ENCODE data around the gene KCTD11. TPM values are rescaled to one million over a fixed set of nuclear protein-coding genes. Genes with fewer than 3 reads are reported as not detected.
A peak's percentile ranks its signal among the peaks of the same experiment; 100 is the strongest.

The KCTD11 gene
- total and polyA plus RNA-seq, 10 of the 15 experiments (the other 5 are each of a cell fraction or from before 2014, with no cell fraction given) = 0.05 to 7.3 (median 2.9) TPM

DNA sequence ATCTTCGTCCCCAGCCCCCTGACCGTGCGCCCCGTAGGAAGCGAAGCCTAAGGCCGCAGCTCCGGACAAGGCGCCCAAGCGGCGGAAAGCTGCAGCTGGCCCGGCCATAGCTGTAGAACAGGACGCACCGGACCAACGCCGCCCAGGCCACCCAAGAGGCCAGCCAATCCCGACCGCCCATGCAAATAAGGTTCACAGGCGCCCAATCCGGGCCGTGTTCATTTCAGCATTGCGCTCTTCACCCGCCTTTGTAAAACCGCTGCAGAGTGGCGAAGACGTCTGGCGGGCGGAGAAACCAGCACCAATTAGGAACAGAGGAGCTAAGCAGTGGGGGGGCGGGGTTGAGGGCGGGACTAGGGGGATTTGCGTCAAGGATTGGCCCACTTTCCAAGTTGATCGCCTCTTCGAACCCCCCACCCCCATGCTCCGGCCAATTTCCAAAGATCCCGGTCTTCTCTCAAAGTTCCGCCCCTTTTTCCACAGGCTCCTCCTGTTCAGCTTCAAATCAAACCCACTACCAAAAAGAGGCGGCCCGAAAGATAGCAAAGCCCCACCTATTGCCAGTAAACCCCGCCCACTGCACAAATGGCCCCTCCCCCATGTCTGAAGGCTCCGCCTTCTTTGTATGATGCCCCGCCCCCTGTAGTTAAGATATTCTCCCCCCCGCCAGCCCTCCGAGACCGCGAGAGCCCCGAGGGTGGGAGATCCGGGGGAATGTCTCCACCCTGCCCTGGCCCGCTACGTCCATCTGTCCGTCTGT lies 52.2 kb downstream of the KCTD11 start, which contains the start of gene TMEM256 (continued):
- TF ChIP-seq, protein P1, sequence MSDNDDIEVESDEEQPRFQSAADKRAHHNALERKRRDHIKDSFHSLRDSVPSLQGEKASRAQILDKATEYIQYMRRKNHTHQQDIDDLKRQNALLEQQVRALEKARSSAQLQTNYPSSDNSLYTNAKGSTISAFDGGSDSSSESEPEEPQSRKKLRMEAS (IDR thresholded peaks at IDR 0.05; ENCODE audit: low read depth, low read length) = no peak
- TF ChIP-seq KLF5 (IDR thresholded peaks at IDR 0.05; ENCODE audit: partially characterized antibody) = no peak
- no peak for TF ChIP-seq MEF2B (IDR thresholded peaks at IDR 0.05; ENCODE audit: partially characterized antibody, poor library complexity, severe bottlenecking)
- TF ChIP-seq EP300 (IDR thresholded peaks at IDR 0.05; ENCODE audit: borderline replicate concordance in 1 of 2, control insufficient read depth in 1 of 2, low read depth in 2 of 2, low read length in 2 of 2) = no peak
- TF ChIP-seq, protein P2, sequence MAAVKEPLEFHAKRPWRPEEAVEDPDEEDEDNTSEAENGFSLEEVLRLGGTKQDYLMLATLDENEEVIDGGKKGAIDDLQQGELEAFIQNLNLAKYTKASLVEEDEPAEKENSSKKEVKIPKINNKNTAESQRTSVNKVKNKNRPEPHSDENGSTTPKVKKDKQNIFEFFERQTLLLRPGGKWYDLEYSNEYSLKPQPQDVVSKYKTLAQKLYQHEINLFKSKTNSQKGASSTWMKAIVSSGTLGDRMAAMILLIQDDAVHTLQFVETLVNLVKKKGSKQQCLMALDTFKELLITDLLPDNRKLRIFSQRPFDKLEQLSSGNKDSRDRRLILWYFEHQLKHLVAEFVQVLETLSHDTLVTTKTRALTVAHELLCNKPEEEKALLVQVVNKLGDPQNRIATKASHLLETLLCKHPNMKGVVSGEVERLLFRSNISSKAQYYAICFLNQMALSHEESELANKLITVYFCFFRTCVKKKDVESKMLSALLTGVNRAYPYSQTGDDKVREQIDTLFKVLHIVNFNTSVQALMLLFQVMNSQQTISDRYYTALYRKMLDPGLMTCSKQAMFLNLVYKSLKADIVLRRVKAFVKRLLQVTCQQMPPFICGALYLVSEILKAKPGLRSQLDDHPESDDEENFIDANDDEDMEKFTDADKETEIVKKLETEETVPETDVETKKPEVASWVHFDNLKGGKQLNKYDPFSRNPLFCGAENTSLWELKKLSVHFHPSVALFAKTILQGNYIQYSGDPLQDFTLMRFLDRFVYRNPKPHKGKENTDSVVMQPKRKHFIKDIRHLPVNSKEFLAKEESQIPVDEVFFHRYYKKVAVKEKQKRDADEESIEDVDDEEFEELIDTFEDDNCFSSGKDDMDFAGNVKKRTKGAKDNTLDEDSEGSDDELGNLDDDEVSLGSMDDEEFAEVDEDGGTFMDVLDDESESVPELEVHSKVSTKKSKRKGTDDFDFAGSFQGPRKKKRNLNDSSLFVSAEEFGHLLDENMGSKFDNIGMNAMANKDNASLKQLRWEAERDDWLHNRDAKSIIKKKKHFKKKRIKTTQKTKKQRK (IDR thresholded peaks at IDR 0.05; ENCODE audit: low read depth, low read length) = no peak
- no peak for TF ChIP-seq TARDBP (IDR thresholded peaks at IDR 0.05; ENCODE audit: borderline replicate concordance)
- peak; percentile 66; the same call in 1 of the 2 replicates for TF ChIP-seq HDGF (IDR thresholded peaks at IDR 0.05)
- TF ChIP-seq, protein P3, sequence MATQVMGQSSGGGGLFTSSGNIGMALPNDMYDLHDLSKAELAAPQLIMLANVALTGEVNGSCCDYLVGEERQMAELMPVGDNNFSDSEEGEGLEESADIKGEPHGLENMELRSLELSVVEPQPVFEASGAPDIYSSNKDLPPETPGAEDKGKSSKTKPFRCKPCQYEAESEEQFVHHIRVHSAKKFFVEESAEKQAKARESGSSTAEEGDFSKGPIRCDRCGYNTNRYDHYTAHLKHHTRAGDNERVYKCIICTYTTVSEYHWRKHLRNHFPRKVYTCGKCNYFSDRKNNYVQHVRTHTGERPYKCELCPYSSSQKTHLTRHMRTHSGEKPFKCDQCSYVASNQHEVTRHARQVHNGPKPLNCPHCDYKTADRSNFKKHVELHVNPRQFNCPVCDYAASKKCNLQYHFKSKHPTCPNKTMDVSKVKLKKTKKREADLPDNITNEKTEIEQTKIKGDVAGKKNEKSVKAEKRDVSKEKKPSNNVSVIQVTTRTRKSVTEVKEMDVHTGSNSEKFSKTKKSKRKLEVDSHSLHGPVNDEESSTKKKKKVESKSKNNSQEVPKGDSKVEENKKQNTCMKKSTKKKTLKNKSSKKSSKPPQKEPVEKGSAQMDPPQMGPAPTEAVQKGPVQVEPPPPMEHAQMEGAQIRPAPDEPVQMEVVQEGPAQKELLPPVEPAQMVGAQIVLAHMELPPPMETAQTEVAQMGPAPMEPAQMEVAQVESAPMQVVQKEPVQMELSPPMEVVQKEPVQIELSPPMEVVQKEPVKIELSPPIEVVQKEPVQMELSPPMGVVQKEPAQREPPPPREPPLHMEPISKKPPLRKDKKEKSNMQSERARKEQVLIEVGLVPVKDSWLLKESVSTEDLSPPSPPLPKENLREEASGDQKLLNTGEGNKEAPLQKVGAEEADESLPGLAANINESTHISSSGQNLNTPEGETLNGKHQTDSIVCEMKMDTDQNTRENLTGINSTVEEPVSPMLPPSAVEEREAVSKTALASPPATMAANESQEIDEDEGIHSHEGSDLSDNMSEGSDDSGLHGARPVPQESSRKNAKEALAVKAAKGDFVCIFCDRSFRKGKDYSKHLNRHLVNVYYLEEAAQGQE (IDR thresholded peaks at IDR 0.05; ENCODE audit: low read depth, low read length) = no peak
- TF ChIP-seq, protein P4, sequence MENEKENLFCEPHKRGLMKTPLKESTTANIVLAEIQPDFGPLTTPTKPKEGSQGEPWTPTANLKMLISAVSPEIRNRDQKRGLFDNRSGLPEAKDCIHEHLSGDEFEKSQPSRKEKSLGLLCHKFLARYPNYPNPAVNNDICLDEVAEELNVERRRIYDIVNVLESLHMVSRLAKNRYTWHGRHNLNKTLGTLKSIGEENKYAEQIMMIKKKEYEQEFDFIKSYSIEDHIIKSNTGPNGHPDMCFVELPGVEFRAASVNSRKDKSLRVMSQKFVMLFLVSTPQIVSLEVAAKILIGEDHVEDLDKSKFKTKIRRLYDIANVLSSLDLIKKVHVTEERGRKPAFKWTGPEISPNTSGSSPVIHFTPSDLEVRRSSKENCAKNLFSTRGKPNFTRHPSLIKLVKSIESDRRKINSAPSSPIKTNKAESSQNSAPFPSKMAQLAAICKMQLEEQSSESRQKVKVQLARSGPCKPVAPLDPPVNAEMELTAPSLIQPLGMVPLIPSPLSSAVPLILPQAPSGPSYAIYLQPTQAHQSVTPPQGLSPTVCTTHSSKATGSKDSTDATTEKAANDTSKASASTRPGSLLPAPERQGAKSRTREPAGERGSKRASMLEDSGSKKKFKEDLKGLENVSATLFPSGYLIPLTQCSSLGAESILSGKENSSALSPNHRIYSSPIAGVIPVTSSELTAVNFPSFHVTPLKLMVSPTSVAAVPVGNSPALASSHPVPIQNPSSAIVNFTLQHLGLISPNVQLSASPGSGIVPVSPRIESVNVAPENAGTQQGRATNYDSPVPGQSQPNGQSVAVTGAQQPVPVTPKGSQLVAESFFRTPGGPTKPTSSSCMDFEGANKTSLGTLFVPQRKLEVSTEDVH (IDR thresholded peaks at IDR 0.05; ENCODE audit: low read depth, partially characterized antibody) = no peak
- TF ChIP-seq TBL1XR1 (IDR thresholded peaks at IDR 0.05; ENCODE audit: low read depth, low read length) = no peak; the same call in 1 of the 2 replicates
- peak; percentile 94 for TF ChIP-seq YY1 (IDR thresholded peaks at IDR 0.05; ENCODE audit: low read depth, low read length)
- no peak for TF ChIP-seq RAD21 (IDR thresholded peaks at IDR 0.05; ENCODE audit: insufficient read depth, low read depth, low read length)
- TF ChIP-seq HDAC2 (IDR thresholded peaks at IDR 0.05) = no peak
- TF ChIP-seq SMAD1 (IDR thresholded peaks at IDR 0.05; ENCODE audit: low read depth, partially characterized antibody) = no peak
- TF ChIP-seq, protein P5, sequence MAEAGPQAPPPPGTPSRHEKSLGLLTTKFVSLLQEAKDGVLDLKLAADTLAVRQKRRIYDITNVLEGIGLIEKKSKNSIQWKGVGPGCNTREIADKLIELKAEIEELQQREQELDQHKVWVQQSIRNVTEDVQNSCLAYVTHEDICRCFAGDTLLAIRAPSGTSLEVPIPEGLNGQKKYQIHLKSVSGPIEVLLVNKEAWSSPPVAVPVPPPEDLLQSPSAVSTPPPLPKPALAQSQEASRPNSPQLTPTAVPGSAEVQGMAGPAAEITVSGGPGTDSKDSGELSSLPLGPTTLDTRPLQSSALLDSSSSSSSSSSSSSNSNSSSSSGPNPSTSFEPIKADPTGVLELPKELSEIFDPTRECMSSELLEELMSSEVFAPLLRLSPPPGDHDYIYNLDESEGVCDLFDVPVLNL (IDR thresholded peaks at IDR 0.05; ENCODE audit: low read depth, low read length) = no peak

Data from GM12878 (cell line).